Measurements from ENCODE around the gene NDUFB11. TPM values are rescaled to one million over a fixed set of nuclear protein-coding genes. Genes with fewer than 3 reads are reported as not detected.

Gene NDUFB11
- total and polyA plus RNA-seq, 9 of the 15 experiments (the other 6 are each of a cell fraction or from before 2014, with no cell fraction given) = 20.9 to 269 (median 86.8) TPM

DNA sequence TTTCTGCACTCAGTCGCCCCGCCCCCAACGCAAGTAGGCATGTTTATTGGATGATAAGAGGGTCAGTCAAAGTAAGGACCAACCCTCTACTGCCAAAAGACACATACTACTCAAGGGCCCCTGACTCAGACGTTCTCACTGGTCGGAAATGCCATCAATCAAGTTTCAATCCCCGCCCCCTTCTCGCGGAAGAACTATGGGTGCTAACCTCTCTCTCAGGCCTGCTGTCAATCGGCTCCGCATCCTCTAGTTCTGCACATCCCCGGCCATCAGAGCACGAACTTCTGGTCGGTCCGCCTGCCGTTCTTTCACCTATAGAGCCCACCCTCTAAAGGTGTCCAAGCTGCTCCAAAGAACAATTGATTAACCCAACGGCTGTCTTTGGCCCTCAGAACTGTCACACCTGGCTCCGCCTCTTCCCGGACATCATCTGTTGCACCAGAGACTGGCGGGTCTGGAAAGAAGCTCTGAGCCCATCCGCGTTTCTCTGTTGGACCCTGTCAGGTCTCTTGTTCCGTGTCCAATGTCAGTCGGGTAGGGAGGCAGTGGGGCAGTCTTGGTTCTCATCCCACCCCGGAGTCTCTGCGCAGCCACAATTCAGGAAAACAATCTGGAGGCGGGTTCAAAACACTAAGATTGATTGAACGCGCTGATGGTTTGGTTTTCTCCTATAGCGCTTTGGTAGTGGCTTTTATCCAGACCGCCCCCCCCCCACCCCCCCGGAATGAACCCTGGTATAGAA, 15.2 kb downstream of the NDUFB11 start (continued):
- TF ChIP-seq BRCA1 (IDR thresholded peaks at IDR 0.05) = no peak
- no peak for TF ChIP-seq BRCA1 (CRISPR knock-in tag; IDR thresholded peaks at IDR 0.05)
- no peak for TF ChIP-seq SMAD2 (IDR thresholded peaks at IDR 0.05; ENCODE audit: low read depth, low read length)
- TF ChIP-seq ZC3H11A (IDR thresholded peaks at IDR 0.05; ENCODE audit: low read depth, low read length) = no peak
- no peak for TF ChIP-seq FOXM1 (IDR thresholded peaks at IDR 0.05; ENCODE audit: low read depth)
- TF ChIP-seq FOXM1 (CRISPR knock-in tag; IDR thresholded peaks at IDR 0.05; ENCODE audit: low read depth) = no peak
- TF ChIP-seq, protein P1, sequence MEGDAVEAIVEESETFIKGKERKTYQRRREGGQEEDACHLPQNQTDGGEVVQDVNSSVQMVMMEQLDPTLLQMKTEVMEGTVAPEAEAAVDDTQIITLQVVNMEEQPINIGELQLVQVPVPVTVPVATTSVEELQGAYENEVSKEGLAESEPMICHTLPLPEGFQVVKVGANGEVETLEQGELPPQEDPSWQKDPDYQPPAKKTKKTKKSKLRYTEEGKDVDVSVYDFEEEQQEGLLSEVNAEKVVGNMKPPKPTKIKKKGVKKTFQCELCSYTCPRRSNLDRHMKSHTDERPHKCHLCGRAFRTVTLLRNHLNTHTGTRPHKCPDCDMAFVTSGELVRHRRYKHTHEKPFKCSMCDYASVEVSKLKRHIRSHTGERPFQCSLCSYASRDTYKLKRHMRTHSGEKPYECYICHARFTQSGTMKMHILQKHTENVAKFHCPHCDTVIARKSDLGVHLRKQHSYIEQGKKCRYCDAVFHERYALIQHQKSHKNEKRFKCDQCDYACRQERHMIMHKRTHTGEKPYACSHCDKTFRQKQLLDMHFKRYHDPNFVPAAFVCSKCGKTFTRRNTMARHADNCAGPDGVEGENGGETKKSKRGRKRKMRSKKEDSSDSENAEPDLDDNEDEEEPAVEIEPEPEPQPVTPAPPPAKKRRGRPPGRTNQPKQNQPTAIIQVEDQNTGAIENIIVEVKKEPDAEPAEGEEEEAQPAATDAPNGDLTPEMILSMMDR (IDR thresholded peaks at IDR 0.05 in 2 of 3, conservative IDR thresholded peaks at IDR 0.05 in 1 of 3; ENCODE audit: insufficient read depth in 2 of 3, low read depth in 1 of 3, low read length in 3 of 3) = no peak
- no peak for TF ChIP-seq PHTF2 (CRISPR knock-in tag; IDR thresholded peaks at IDR 0.05)
- no peak for TF ChIP-seq NFIC (IDR thresholded peaks at IDR 0.05)
- TF ChIP-seq, protein P2, sequence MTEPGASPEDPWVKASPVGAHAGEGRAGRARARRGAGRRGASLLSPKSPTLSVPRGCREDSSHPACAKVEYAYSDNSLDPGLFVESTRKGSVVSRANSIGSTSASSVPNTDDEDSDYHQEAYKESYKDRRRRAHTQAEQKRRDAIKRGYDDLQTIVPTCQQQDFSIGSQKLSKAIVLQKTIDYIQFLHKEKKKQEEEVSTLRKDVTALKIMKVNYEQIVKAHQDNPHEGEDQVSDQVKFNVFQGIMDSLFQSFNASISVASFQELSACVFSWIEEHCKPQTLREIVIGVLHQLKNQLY (CRISPR knock-in tag; conservative IDR thresholded peaks at IDR 0.05) = no peak
- TF ChIP-seq ZBTB17 (CRISPR knock-in tag; IDR thresholded peaks at IDR 0.05) = no peak
- no peak for TF ChIP-seq ZSCAN29 (IDR thresholded peaks at IDR 0.05)
- no peak for TF ChIP-seq CC2D1A (IDR thresholded peaks at IDR 0.05)
- TF ChIP-seq ETV5 (CRISPR knock-in tag; IDR thresholded peaks at IDR 0.05; ENCODE audit: low read depth) = no peak
- TF ChIP-seq PHF20 (IDR thresholded peaks at IDR 0.05; ENCODE audit: partially characterized antibody) = peak; percentile 70
- TF ChIP-seq, protein P3, sequence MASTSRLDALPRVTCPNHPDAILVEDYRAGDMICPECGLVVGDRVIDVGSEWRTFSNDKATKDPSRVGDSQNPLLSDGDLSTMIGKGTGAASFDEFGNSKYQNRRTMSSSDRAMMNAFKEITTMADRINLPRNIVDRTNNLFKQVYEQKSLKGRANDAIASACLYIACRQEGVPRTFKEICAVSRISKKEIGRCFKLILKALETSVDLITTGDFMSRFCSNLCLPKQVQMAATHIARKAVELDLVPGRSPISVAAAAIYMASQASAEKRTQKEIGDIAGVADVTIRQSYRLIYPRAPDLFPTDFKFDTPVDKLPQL (IDR thresholded peaks at IDR 0.05; ENCODE audit: extremely low read depth, insufficient read length) = no peak
- TF ChIP-seq ZNF695 (CRISPR knock-in tag; IDR thresholded peaks at IDR 0.05) = no peak
- TF ChIP-seq, protein P4, sequence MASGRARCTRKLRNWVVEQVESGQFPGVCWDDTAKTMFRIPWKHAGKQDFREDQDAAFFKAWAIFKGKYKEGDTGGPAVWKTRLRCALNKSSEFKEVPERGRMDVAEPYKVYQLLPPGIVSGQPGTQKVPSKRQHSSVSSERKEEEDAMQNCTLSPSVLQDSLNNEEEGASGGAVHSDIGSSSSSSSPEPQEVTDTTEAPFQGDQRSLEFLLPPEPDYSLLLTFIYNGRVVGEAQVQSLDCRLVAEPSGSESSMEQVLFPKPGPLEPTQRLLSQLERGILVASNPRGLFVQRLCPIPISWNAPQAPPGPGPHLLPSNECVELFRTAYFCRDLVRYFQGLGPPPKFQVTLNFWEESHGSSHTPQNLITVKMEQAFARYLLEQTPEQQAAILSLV (tag; IDR thresholded peaks at IDR 0.05) = no peak
- no peak for TF ChIP-seq TCF3 (CRISPR knock-in tag; IDR thresholded peaks at IDR 0.05)
- TF ChIP-seq RB1 (IDR thresholded peaks at IDR 0.05; ENCODE audit: low read depth) = no peak
- TF ChIP-seq ETV6 (IDR thresholded peaks at IDR 0.05; ENCODE audit: borderline replicate concordance in 1 of 2, low read depth in 2 of 2, low read length in 1 of 2) = no peak
- no peak for TF ChIP-seq ETV6 (CRISPR knock-in tag; IDR thresholded peaks at IDR 0.05; ENCODE audit: borderline replicate concordance)
- TF ChIP-seq, protein P5, sequence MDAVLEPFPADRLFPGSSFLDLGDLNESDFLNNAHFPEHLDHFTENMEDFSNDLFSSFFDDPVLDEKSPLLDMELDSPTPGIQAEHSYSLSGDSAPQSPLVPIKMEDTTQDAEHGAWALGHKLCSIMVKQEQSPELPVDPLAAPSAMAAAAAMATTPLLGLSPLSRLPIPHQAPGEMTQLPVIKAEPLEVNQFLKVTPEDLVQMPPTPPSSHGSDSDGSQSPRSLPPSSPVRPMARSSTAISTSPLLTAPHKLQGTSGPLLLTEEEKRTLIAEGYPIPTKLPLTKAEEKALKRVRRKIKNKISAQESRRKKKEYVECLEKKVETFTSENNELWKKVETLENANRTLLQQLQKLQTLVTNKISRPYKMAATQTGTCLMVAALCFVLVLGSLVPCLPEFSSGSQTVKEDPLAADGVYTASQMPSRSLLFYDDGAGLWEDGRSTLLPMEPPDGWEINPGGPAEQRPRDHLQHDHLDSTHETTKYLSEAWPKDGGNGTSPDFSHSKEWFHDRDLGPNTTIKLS (IDR thresholded peaks at IDR 0.05; ENCODE audit: borderline replicate concordance, low read depth) = no peak
- TF ChIP-seq ZNF77 (CRISPR knock-in tag; IDR thresholded peaks at IDR 0.05) = no peak
